ENCODE results near the gene UPK1A.

UPK1A gene

GRCh38 chr19:35719402-35720162, 53.3 kb downstream of the UPK1A start:
- DNase-seq (ENCODE audit: low spot score) = no peak
- TF ChIP-seq CTCF (IDR thresholded peaks at IDR 0.05; ENCODE audit: extremely low read depth, insufficient read depth, missing control alignments) = no peak
- in situ Hi-C loops (cut with MboI; ENCODE audit: low pct_unique_long_range_greater_than_20kb, low sequenced_read_pairs, unreplicated experiment) = no loop called here

GRCh38 chr19:35720163-35720524, 53.8 kb downstream of the UPK1A start:
- in situ Hi-C loops (cut with MboI; ENCODE audit: low pct_unique_long_range_greater_than_20kb, low sequenced_read_pairs, unreplicated experiment) = no loop called here
- TF ChIP-seq CTCF (IDR thresholded peaks at IDR 0.05; ENCODE audit: extremely low read depth, insufficient read depth, missing control alignments) = no peak

GRCh38 chr19:35720648-35721047, 54.3 kb downstream of the UPK1A start:
- in situ Hi-C loops (cut with MboI; ENCODE audit: low pct_unique_long_range_greater_than_20kb, low sequenced_read_pairs, unreplicated experiment) = no loop called here
- TF ChIP-seq CTCF (IDR thresholded peaks at IDR 0.05; ENCODE audit: extremely low read depth, insufficient read depth, missing control alignments) = no peak
- no peak for DNase-seq (ENCODE audit: low spot score)

More at GRCh38 chr19:35720163-35720524, 53.8 kb downstream of the UPK1A start:
- DNase-seq (ENCODE audit: low spot score) = no peak

- TF ChIP-seq CTCF (IDR thresholded peaks at IDR 0.05; ENCODE audit: extremely low read depth, insufficient read depth, missing control alignments) = no peak
- in situ Hi-C loops (cut with MboI; ENCODE audit: low pct_unique_long_range_greater_than_20kb, low sequenced_read_pairs, unreplicated experiment) = no loop called here
- DNase-seq (ENCODE audit: low spot score) = no peak
These were observed 55.1 kb downstream of the UPK1A start for GRCh38 chr19:35721374-35721773.

GRCh38 chr19:35722461-35722860, 56.1 kb downstream of the UPK1A start:
- DNase-seq (ENCODE audit: low spot score) = no peak
- in situ Hi-C loops (cut with MboI; ENCODE audit: low pct_unique_long_range_greater_than_20kb, low sequenced_read_pairs, unreplicated experiment) = no loop called here
- TF ChIP-seq CTCF (IDR thresholded peaks at IDR 0.05; ENCODE audit: extremely low read depth, insufficient read depth, missing control alignments) = no peak

GRCh38 chr19:35722897-35723296, 56.6 kb downstream of the UPK1A start:
- no peak for TF ChIP-seq CTCF (IDR thresholded peaks at IDR 0.05; ENCODE audit: extremely low read depth, insufficient read depth, missing control alignments)
- DNase-seq (ENCODE audit: low spot score) = no peak
- in situ Hi-C loops (cut with MboI; ENCODE audit: low pct_unique_long_range_greater_than_20kb, low sequenced_read_pairs, unreplicated experiment) = no loop called here

All from GM13977 (cell line).